Hematopoietic multipotent progenitor cell treated with erythropoietin and hydrocortisone succinate and interleukin-3 and kit ligand, for 15 days (in vitro differentiated cells): Measurements from ENCODE around the gene RNF40.

Experiments
- DNase-seq: peaks from one replicate; pipeline ENCODE4 v3.0.0-alpha.2; 2015; ENCODE audit warnings: low spot score

RNF40 gene

GRCh38 chr16:30761928-30762902 lies at the start of gene RNF40, which contains the start of gene CFAP119:
TSS of gene RNF40 (plus strand) at chr16:30762322. CDS start at chr16:30762546, 224 bp downstream.
TSS of gene CFAP119 (minus strand) at chr16:30762062. CDS start at chr16:30761748, 314 bp downstream.
- peak; percentile 94 for DNase-seq

GRCh38 chr16:30715750-30716445 lies 46.2 kb upstream of the RNF40 start:
- DNase-seq, result no peak

- no peak for DNase-seq
Measured at GRCh38 chr16:30720086-30720485, 42.0 kb upstream of the RNF40 start.

- DNase-seq, result no peak
Measured at GRCh38 chr16:30720694-30721093, 41.4 kb upstream of the RNF40 start.

GRCh38 chr16:30721167-30721566 lies 41.0 kb upstream of the RNF40 start:
- no peak for DNase-seq

GRCh38 chr16:30721606-30722005 lies 40.5 kb upstream of the RNF40 start:
- DNase-seq, result no peak

- no peak for DNase-seq
Measured at GRCh38 chr16:30722443-30722842, 39.7 kb upstream of the RNF40 start.

GRCh38 chr16:30722916-30723315 lies 39.2 kb upstream of the RNF40 start:
- DNase-seq, result no peak

- no peak for DNase-seq
Measured at GRCh38 chr16:30723725-30724355, 38.3 kb upstream of the RNF40 start.

GRCh38 chr16:30724641-30725417 lies 37.3 kb upstream of the RNF40 start:
- no peak for DNase-seq

GRCh38 chr16:30725418-30725792 lies 36.7 kb upstream of the RNF40 start:
- DNase-seq, result no peak

GRCh38 chr16:30728321-30728720 lies 33.8 kb upstream of the RNF40 start:
- DNase-seq, result no peak

- DNase-seq, result no peak
Measured at GRCh38 chr16:30728899-30729672, 33.0 kb upstream of the RNF40 start.

GRCh38 chr16:30731411-30731810 lies 30.7 kb upstream of the RNF40 start:
- DNase-seq, result no peak

- DNase-seq, result no peak
Measured at GRCh38 chr16:30736995-30737793, 24.9 kb upstream of the RNF40 start.

GRCh38 chr16:30737794-30738648 lies 24.1 kb upstream of the RNF40 start:
- DNase-seq, result no peak

- DNase-seq, result no peak
Measured at GRCh38 chr16:30738984-30739951, 22.9 kb upstream of the RNF40 start.
